C1 segment of cervical spinal cord (tissue), 14 donors: ENCODE results near the gene EEPD1.

Experiments used
- DNase-seq, 14 donors: peaks; one replicate each; lab custom pipeline; 2025; lab: John Stamatoyannopoulos, UW

Gene EEPD1

DNA sequence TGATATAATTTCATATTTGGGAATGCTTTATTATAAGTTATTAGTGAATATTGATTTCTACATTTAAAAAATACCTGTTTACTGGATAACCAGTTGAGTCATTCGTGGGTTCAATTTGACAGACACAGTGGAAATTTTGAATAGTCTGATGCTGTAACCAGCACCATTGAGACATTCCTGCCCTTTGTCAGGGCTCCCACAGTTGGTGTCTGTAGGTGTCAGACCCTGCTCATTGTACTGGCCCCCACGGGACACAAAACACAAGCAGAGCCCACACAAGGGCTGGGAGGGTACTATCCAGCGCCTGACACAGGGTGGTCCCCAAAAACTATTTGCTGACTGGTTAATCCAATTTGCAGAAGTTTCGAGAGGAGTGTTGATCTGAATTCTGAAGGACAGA is 35.9 kb downstream of the EEPD1 start:
- no peak for DNase-seq

DNA sequence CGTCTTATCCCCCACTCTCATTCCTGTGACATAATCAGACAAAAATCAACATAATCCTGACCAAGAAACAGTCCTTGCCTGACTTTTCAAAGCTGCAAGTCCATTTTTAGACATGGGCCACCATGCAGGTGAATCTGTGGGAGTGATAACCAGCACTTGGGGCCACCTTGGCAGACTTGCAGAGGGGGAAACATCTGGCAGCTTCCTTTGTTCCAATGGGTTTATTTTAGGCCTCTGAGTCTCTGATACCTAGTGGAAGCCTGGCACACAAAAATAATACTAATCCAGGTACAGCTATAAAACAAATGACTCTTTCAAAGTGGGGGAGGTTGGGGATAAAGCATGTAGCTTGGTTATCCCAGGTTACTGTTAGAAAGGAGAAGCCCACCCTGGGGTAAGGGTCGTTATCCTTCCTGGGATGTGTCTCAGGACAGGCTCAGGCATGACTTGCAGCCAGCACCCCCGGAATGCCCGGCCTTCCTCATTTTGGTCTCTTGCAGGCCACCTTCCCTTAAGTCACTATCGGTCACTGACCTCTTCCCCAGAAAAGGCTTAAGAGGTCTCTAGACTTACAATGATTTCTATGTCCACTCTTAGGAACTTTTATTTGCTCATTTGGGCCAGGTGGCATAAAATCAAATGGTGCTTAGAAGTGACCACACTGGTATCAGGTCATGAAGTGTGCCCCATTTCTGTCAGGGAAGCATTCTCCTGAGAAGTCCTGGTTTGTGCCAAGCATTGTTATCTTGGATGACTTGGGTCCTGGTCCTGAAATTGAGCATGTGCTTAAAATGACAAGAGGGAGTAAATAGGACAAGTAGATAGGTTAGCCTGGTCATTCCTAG is 37.6 kb downstream of the EEPD1 start:
- DNase-seq: no peak

DNA sequence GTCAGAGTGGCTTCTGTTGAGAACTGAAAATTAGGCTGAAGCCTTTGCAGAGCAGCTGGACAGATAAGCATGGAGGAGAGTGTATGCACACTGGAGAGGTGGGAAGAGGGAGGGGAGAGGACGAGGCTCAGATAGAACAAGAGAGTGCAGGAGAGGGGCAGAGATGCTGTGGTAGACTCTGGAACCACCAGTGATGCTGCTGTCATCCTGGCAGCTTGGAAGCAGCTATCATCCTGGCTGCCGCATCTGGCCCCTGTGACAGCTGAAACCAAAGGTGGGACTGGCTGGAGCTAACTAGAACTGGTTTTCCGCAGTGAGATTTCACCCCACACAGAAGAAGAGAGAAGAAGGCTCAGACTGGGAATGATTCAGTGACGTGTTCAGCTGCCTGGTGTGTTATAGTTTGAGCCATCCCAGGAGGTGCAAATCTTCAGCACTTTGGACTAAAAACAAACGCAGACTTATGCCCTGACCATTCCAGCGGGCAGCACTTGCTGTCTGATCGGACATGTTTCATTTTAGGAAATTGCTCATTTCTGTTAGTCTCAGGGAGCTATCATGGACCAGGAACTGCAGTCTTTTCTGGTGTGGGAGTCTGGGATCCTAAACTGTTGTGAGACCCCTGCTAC is 38.4 kb downstream of the EEPD1 start:
- no peak for DNase-seq

DNA sequence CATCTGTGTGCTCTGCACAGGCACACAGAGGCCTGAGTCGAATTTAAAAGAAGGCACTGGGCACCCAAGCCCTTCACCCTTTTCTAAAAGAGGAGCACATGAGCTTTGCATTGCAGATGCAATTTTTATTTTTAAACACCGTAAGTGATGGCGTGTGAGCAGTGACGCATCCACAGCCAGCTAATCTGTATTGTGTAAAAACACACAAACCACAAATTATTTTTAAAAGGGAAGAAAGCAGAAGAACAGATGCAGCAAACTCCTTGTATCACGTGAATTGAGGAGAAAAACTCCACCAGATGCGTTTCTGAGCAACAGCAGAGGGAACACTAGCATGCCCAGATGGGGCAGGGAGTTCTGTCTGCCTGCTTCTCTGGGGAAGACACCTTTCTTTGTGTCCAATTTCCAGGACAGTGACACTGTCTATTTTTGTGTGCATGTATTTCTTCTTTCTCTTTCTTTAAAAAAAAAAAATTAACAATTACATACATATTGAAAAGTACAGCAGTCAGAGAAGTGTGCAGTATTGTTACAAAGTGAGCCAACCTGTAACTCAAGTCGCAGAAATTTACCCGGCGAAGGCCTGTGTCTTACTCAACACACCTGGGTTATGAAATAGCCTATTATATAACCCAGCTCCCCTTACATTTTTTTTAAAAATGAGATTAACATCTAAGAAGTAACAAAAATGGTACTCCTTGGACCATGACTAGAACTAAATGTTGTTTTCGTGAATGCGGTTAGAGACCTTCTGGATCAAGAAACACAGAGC is 39.2 kb downstream of the EEPD1 start:
- DNase-seq: peak in 1 of 14 donors; percentile 18

DNA sequence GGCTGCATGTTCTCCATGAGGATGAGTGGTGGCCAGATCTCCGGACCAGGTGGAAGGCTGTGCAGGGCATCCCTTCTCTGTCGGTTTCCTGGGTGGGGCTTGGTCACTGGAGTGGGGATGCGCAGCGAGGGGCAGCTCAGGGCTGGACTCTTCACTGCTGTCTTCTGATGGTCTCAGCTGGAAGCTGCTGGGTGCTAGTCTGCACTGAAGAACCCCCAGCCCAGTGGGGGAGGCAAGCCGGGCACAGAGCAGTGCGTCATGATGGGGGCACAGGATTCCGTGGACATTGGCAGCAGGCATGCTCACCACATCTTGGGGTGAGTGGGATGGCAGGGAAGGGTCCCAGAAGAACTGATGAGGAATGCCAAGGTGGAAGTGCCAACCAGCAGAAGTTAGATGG is 39.8 kb downstream of the EEPD1 start:
- DNase-seq: no peak

DNA sequence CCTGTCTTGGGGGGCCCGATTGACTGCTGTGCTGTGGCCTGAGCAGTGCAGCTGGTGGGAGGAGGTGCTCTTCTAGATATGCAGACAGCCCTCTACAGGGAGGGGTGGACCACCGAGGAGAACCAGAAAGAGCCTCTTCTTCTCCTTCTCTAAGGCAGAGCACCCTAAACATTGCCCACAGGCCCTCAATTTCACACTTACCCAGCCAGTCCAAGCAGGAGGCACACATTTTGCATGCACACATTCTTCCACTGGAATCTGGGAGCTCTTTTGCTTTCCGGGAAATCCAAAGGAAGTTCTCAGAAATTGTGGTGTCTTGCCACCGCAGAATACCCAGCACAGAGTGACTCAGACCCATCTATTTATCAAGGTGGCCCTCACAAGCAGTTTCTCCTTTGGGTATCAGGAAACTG is 45.8 kb downstream of the EEPD1 start:
- no peak for DNase-seq

DNA sequence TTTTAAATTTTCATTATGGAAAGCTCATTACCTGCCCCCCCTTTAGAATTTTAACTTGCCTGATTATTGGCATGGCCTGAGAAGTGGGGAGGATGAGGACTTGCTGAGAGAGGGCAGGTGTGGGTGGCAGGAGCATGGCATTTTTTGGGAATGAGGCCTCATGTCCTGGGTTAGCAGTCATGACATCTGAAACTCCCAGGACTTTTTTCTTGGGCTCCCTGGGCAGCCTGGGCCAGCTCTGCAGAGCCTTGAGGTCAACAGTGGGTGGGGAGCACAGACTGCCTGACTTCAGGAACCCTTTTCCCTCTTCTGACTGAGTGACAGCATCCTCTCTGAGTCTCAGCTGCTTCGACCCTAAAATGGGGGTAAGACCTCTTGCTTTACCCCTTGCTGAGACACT is 46.3 kb downstream of the EEPD1 start:
- no peak for DNase-seq

DNA sequence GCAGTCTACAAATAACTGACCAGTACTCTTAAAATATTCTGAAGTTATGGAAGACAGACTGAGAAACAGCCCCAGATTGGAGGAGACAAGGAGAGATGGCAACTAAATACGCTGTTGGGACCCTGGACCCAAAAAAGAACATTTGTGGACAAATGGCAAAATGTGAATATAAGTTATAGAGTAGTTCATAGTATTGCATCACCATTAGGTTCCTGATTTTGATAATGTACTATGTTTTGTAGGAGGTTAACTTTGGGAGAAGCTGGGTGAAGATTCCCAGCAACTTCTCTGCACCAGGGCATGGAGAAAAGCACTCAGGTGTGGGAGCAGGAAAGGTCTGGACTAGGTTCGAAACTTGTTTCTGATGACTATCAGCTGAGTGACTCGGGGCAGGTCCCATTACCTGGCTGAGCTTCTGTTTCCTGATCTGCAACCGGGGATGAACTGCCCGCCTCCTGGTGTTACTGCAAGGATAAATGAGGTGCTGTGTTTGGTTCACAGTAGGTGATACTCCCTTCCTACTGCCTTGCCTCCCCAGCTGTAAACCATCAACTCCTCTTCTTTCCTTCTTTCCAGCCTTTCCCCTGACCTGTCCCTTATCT is 48.2 kb downstream of the EEPD1 start:
- DNase-seq: no peak

DNA sequence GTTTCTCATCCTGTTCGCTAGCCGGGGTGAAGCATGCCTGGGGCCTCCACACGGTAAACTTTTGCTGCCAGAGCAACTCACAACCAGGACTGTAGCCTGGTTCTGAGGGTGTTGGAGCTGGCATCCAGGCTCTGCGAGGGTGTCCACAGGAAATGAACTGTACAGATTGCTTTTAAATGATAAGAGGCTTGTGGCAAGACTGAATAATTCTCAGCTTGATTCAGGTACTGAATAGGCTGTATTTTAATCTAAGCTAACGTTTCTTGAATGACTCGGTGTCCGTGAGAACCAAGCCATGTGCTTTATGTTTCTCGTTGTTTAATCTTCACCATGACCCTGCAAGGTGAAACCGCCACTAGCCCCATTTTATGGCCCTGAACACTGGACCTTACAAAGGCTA is 49.3 kb downstream of the EEPD1 start:
- DNase-seq: no peak

DNA sequence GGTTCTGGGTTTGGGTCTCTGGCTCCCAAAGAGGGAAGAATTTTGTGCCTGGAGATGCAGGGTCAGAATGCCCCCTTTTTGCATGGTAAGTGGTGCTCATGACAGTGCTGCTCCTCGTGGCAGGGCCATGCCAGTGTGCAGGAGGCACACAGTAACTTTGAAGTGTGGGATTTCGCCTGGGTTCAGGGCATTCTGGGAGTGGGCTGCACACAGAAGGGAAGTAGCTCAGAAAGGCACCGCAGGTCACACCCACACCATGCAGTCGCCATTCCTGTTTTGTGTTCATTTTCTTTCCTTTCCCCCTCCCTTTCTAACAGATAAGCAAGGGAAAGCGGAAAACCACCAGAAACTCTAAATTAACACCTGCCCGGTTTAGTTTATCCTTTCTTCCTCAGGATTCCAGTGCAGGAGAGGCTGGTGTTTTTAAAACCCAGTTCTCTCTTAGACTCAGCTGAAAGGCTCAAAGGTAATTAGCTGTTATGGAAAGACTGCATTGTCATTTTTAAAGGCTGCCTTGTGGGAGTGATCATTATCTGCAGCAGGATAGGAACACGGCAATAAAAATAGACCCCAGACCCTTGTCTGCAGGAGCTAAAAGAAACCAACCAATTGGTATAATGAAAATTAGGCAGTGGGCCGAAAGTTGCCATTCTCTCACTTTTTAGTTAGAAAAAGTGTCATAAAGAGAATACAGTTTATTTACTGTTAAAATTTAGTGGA is 50.2 kb downstream of the EEPD1 start:
- DNase-seq: no peak

DNA sequence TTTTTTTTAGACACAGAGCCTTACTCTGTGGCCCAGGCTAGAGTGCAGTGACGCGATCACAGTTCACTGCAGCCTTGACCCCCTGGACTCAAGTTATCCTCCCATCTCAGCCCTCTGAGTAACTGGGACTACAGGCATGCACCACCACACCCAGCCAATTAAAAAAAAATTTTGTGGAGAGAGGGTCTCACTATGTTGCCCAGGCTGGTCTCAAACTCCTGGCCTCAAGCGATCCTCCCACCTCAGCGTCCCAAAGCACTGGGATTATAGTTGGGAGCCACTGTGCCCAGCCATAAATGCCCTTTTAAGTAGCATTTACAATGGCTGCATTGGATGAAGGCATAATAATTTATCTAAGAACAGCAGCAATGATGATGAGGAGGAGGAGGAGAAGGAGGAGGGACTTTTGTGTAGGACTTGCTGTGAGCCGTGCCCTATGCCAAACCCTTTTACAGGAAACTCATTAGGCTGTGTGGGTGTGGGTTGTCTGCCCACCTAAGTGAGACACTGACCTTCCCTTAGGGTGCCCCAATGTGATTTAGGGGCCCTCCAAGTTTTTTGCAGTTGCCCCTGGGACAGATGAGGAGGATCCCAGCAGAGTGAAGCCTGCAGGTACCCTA is 51.1 kb downstream of the EEPD1 start:
- DNase-seq: no peak

DNA sequence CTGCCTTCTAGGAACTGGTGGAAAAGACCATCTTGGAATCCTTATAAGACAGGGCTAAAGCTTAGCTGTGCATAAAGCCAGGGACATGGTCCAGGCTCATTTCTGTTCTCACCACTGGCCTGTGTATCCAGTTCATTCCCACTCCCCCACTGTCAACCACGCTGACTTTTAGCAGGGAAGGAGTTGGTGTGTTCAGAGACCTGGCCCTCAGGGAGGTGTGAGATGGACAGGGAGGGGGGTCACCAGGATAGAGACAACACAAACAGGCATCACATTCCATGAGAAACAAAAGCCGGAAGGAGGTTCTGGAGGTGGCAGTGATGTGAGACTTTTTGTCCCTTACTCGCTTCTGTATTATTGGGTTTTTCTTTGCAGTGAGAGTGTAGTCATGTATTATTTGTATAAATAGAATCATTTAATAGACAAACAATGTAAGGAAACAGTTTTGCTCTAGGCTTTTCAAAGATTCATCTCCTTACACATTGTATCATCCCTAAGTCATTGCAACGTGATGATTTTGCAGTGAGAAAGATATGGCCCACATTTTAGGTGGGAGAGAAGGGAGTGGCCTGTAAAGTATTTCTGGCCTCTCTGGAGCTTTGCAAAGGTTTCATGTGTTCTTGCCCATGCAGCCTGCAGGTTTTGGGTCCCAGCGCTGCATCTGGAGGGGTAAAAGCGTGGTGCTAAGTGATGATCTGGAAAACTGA is 52.0 kb downstream of the EEPD1 start:
- no peak for DNase-seq

DNA sequence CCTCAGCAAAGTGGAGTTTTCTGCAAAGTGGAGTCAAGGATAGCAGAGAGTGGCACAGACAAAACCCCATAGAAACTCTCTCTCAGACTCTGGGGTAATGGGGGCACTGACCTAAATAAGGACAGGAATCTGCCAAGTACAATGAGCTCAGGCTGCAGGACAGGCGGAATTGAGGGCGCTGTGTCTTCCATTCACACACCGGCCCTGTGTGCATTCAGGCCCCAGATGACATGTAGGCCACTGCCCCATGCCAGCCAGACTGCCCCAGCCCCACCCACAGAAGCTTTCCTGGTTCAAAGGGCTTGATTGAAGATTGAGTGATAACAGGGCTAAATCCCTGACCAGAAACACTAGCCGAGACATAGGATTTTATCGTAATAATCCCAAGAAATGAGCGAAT is 52.7 kb downstream of the EEPD1 start:
- DNase-seq: peak in 1 of 14 donors; percentile 29

DNA sequence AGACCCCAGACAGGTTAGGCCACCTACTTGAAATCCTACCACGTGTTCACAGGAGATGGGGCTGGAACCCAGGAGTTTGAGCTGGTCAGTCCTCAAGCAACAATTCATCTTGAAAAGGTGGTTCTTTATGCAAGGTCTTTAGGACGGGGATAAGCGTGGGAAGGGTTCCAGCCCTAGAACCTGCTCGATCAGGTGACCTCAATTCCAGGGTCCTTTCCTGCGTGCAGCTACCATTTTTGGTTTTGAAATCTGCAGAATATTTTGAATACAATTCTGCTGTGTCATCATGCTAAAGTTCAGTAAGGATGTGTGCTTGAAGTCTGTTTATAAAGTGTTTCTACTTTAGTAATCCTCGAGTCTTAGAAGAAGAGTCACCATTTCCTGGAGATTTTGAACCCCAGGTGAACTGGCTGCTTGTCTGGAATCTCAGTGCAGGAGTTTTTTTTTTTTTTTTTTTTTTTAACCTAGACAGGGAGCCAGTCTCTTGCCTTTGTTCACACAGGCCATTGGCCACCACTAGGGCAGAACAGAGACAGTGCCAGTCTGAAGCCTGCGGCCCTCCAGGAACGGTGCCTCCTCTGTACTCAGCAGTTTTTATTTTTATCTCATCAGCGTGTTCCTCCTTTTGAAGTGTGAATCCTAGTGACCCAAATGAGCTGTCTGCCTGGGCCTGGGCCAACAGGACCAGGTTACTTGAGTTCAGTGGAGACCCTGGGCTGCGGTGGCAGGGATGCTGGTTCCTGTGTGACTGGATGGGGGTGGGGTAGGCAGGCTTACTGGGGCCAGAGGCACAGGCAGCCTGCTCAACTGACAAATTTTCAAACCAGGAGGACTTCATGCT is 54.6 kb downstream of the EEPD1 start:
- peak in 11 of 14 donors; percentile 22 to 73 (median 56) for DNase-seq

DNA sequence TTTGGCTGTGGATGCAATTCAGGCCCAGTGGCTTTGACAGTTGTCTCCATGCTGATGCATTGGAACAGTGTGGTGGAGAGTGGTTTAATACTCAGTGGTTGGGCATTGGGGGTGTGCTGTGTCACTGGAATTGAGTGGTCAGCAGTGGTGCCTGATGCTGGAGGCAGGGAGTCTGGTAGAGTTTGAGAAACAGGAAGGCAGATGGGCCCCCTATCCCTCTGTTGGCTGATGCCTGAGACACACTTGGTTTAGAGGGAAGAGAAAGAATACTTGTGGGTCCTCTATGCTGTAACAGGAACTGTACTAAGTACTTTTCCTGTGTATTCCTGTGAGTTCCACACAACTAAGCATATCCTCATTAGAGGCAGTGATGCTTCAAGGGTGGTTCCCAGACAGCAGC is 55.4 kb downstream of the EEPD1 start:
- peak in 3 of 14 donors; percentile 49 to 52 (median 50) for DNase-seq

DNA sequence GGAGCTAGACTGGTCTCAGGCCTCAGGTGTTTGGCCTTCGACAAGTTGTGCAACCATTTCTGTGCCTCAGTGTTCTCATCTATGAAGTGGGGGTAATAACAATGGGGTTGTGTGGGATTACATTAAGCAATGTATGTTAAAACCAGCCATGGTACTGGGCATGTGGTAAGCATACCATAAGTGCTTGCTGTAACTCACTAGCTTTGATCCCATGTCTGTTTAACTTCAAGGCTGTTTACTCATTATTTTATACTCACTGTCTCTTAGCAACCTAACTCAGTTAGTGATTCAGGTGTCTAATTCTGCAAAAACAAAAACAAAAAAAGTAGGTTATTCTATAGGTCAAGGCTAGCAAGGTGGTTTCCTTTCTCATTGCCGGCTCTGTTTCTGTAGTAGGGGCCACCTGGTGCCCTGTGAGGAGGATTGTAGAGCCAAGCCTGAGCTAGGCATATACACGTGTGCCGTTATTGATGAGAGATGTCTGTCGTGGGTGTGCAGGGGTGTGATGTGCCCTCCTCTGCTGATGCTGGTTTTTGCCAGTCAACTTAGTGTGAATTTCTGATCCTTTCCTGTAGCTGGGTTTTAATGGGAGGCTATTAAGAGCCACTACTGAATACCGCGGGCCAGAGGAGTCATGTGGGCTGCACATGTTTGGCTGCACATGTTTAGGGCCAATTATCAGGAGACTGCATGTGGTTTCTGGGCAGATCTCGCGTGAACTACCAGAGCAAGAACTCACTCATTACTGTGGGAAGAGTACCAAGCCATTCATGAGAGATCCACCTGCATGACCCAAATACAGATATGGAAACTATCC is 56.2 kb downstream of the EEPD1 start:
- no peak for DNase-seq

DNA sequence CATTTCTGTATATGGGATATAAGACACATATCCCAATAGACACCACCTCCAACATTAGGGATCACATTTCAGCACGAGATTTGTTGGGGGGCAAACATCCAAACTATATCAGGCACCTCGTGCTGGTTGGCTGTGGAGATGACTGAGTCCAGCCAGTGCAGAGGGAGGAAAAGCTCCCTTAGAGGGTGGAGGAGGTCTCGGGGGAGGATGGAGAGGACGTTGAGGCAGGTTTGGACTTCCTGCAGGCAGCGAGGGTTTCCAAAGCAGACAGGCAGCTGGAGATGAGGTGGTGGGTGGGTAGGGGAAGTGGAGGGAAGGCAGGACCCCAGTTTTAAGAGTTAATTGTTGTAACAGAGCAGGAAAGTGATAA is 56.7 kb downstream of the EEPD1 start:
- DNase-seq: no peak

DNA sequence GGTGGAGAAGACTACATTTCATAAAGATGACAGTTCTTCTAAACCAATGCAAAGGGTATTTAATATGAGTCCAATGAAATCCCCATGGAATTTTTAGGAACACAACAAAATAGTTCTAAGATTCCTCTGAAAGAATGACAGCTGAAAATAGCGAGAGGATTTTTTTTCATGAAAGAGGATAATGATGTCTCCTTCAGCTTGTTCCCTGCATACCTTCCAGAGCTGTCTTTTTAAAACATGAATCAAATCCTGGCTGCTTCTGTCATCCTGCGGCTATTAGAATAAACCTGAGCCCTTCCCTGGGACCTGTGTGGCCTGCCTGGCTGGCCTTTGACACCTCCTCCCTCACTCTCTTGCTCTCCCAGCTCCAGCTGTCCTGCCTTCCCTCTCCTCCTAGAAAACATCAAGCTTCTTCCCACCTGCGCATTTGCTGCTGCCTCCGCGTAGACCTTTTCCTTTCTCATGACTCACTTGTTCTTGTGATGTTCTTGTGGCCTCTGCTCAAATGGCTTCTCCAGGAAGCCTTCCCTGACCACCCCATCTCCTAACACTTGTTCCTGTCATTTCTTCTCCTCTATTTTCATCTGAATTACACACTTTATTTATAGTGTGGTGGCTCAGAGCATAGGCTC is 57.4 kb downstream of the EEPD1 start:
- DNase-seq: no peak
